Caco-2 (cell line): ENCODE measurements around the gene CD247. TPM values are rescaled to one million over a fixed set of nuclear protein-coding genes. Genes with fewer than 3 reads are reported as not detected.

Source experiments
- BruUV-seq: library from RNA; stranded (reverse); fragments of 400-500 nt; replicated peaks from 2 replicates; lab custom pipeline; 2021; lab: Mats Ljungman, UMichigan
- CTCF ChIA-PET: fragments of 300-600 bp; sonication (Branson Sonifier 250); formaldehyde crosslinking; loops from one replicate; lab custom pipeline; 2022; ENCODE audit warnings: antibody characterized with exemption; lab: Charles Lee
- POLR2A ChIA-PET: fragments of 300-600 bp; sonication (Branson Sonifier 250); formaldehyde crosslinking; loops from one replicate; lab custom pipeline; 2022; ENCODE audit warnings: antibody characterized with exemption; lab: Charles Lee
- DNase-seq, 2 experiments: peaks; one replicate each; pipeline versions ENCODE4 v3.0.0 to v3.0.0-alpha.2; 2020 to 2022
- H3K27me3 ChIP-seq: replicated peaks from 2 replicates; pipeline ENCODE4 v1.6.0; 2011; ENCODE audit warnings: low read length; ENCODE audit not compliant: control insufficient read depth, insufficient read depth
- H3K36me3 ChIP-seq: 2 replicates; pipeline ENCODE4 v1.5.1; 2011; ENCODE audit warnings: low read length; ENCODE audit not compliant: control insufficient read depth, insufficient read depth
- H3K4me1 ChIP-seq: fragments of 250-450 bp; sonication (Bioruptor Pico); 2 replicates; pipeline ENCODE4 v1.5.1; 2020; ENCODE audit warnings: mild to moderate bottlenecking
- H3K4me3 ChIP-seq: 2 replicates; pipeline ENCODE4 v1.5.1; 2011; ENCODE audit warnings: low read depth, mild to moderate bottlenecking, control low read depth, low read length
- H3K9me3 ChIP-seq: fragments of 250-450 bp; sonication (Bioruptor Pico); 2 replicates; pipeline ENCODE4 v1.5.1; 2020; ENCODE audit warnings: mild to moderate bottlenecking, moderate library complexity
- H3K27ac Mint-ChIP-seq: one replicate; pipeline ENCODE4 v1.8.0; 2022; ENCODE audit warnings: mixed read lengths; ENCODE audit not compliant: unreplicated experiment
- H3K27me3 Mint-ChIP-seq: one replicate; pipeline ENCODE4 v1.8.0; 2022; ENCODE audit warnings: mixed read lengths; ENCODE audit not compliant: insufficient read depth, unreplicated experiment
- H3K36me3 Mint-ChIP-seq: one replicate; pipeline ENCODE4 v1.8.0; 2022; ENCODE audit warnings: mild to moderate bottlenecking, mixed read lengths; ENCODE audit not compliant: insufficient read depth, unreplicated experiment
- H3K4me1 Mint-ChIP-seq: one replicate; pipeline ENCODE4 v1.8.0; 2022; ENCODE audit warnings: low read depth, mixed read lengths; ENCODE audit not compliant: unreplicated experiment
- H3K4me3 Mint-ChIP-seq: one replicate; pipeline ENCODE4 v1.8.0; 2022; ENCODE audit warnings: mild to moderate bottlenecking, moderate library complexity, mixed read lengths; ENCODE audit not compliant: unreplicated experiment
- H3K9me3 Mint-ChIP-seq: one replicate; pipeline ENCODE4 v1.8.0; 2022; ENCODE audit warnings: mixed read lengths; ENCODE audit not compliant: unreplicated experiment
- CTCF ChIP-seq, 2 experiments: fragments of 200-600 bp in 1 of 2; IDR thresholded peaks; 1 replicate in 1 of 2; 2 replicates in 1 of 2; pipeline versions ENCODE4 v1.5.1 to v1.8.0; 2011 to 2022; ENCODE audit warnings: antibody characterized with exemption in 1 of 2, control low read depth in 1 of 2, inconsistent platforms in 1 of 2, low read depth in 1 of 2, low read length in 1 of 2, mild to moderate bottlenecking in 1 of 2, moderate library complexity in 1 of 2; ENCODE audit not compliant: insufficient read depth in 1 of 2, severe bottlenecking in 1 of 2, unreplicated experiment in 1 of 2
- intact Hi-C: fragments of 100-400 bp; cut with micrococcal nuclease; formaldehyde crosslinking; loops from one replicate; pipeline ENCODE4 v1.10.0; 2022; ENCODE audit not compliant: unreplicated experiment
- total RNA-seq: library from RNA; stranded (reverse); gene quantifications from 2 replicates; pipeline ENCODE4 v1.2.3, GENCODE V29; 2022

Gene CD247
- total RNA-seq, 1 experiment from 2014 or later = not detected

- H3K27me3 Mint-ChIP-seq = no peaks in the 10 kb centered on the region
- TF ChIP-seq CTCF (IDR thresholded peaks at IDR 0.05; ENCODE audit: insufficient read depth in 1 of 2, low read depth in 1 of 2, low read length in 1 of 2, severe bottlenecking in 1 of 2, unreplicated experiment in 1 of 2) = no peak
- H3K27me3 ChIP-seq = no peaks in the 10 kb centered on the region
- CTCF ChIA-PET = no interaction called here
- no peak overlapping the region for H3K27ac Mint-ChIP-seq
- H3K4me1 ChIP-seq = 0 out of 2 replicates have a peak, but pooled peaks cover 7% of the 10 kb centered on the region
- no TSS peak for BruUV-seq
- POLR2A ChIA-PET = interaction anchor here (0.6 kb wide), 1 partner anchor 16 kb away, joined by 3 read pairs; no protein-coding TSS in a partner anchor
- DNase-seq = no peak
- intact Hi-C loops = no loop called here
- H3K4me1 Mint-ChIP-seq = no peaks in the 10 kb centered on the region
- H3K9me3 Mint-ChIP-seq = no peaks in the 10 kb centered on the region
- no peaks in the 10 kb centered on the region for H3K36me3 ChIP-seq
- no peaks in the 10 kb centered on the region for H3K9me3 ChIP-seq
- H3K4me3 Mint-ChIP-seq = no peak overlapping the region
- H3K4me3 ChIP-seq = no peak overlapping the region
- no peaks in the 10 kb centered on the region for H3K36me3 Mint-ChIP-seq
These were observed 2.4 kb downstream of the CD247 start for GRCh38 chr1:167515893-167516321.

- Mint-ChIP-seq H3K4me3 (no peak overlapping the region), H3K27me3 (no peaks in the 10 kb centered on the region), H3K9me3 (no peaks in the 10 kb centered on the region), H3K4me1 (no peaks in the 10 kb centered on the region), H3K27ac (no peak overlapping the region), H3K36me3 (no peaks in the 10 kb centered on the region)
- 0 out of 2 replicates have a peak, but pooled peaks cover 7% of the 10 kb centered on the region for H3K4me1 ChIP-seq
- no peak overlapping the region for H3K4me3 ChIP-seq
- intact Hi-C loops = no loop called here
- no peak for TF ChIP-seq CTCF (IDR thresholded peaks at IDR 0.05; ENCODE audit: insufficient read depth in 1 of 2, low read depth in 1 of 2, low read length in 1 of 2, severe bottlenecking in 1 of 2, unreplicated experiment in 1 of 2)
- ChIA-PET POLR2A (interaction anchor here (0.6 kb wide), 1 partner anchor 17 kb away, joined by 3 read pairs; no protein-coding TSS in a partner anchor), CTCF (no interaction called here)
- DNase-seq = no peak
- H3K36me3 ChIP-seq = no peaks in the 10 kb centered on the region
- no TSS peak for BruUV-seq
- no peaks in the 10 kb centered on the region for H3K9me3 ChIP-seq
- no peaks in the 10 kb centered on the region for H3K27me3 ChIP-seq
These were observed 2.9 kb downstream of the CD247 start for GRCh38 chr1:167515461-167515860.

- intact Hi-C loops = no loop called here
- ChIA-PET POLR2A (no interaction called here), CTCF (no interaction called here)
- Mint-ChIP-seq H3K4me3 (no peak overlapping the region), H3K27me3 (no peaks in the 10 kb centered on the region), H3K9me3 (no peaks in the 10 kb centered on the region), H3K4me1 (no peaks in the 10 kb centered on the region), H3K27ac (no peak overlapping the region), H3K36me3 (no peaks in the 10 kb centered on the region)
- H3K9me3 ChIP-seq = no peaks in the 10 kb centered on the region
- no peak for TF ChIP-seq CTCF (IDR thresholded peaks at IDR 0.05; ENCODE audit: insufficient read depth in 1 of 2, low read depth in 1 of 2, low read length in 1 of 2, severe bottlenecking in 1 of 2, unreplicated experiment in 1 of 2)
- BruUV-seq = no TSS peak
- DNase-seq = no peak
- H3K4me1 ChIP-seq = 0 out of 2 replicates have a peak, but pooled peaks cover 7% of the 10 kb centered on the region
- H3K27me3 ChIP-seq = no peaks in the 10 kb centered on the region
- no peak overlapping the region for H3K4me3 ChIP-seq
- no peaks in the 10 kb centered on the region for H3K36me3 ChIP-seq
These were observed 4.0 kb downstream of the CD247 start for GRCh38 chr1:167514288-167514687.
